OCI-LY7 (cell line): Measurements from ENCODE around the gene CCDC178. TPM values are rescaled to one million over a fixed set of nuclear protein-coding genes. Genes with fewer than 3 reads are reported as not detected.
"Not testable (repeated sequence)": the region's sequence is repeated elsewhere in the genome, so short reads cannot be mapped to it uniquely, and the experiment has no call there.

Source experiments
- BruUV-seq: library from RNA; stranded (reverse); fragments of 400-500 nt; replicated peaks from 2 replicates; lab custom pipeline; 2021; lab: Mats Ljungman, UMichigan
- CTCF ChIA-PET: fragments of 300-600 bp; sonication (Branson Sonifier 250); formaldehyde crosslinking; loops from one replicate; lab custom pipeline; 2022; ENCODE audit warnings: antibody characterized with exemption; ENCODE audit not compliant: unreplicated experiment; lab: Charles Lee
- POLR2A ChIA-PET: fragments of 300-600 bp; sonication (Branson Sonifier 250); formaldehyde crosslinking; loops from one replicate; lab custom pipeline; 2022; ENCODE audit warnings: antibody characterized with exemption; lab: Charles Lee
- DNase-seq: peaks from one replicate; pipeline ENCODE4 v3.0.0-alpha.2; 2015; ENCODE audit warnings: low spot score
- H2AFZ ChIP-seq: fragments of 200-600 bp; sonication (generic), shearing (Covaris generic); 2 replicates; pipeline ENCODE4 v1.6.1; 2014; ENCODE audit warnings: mild to moderate bottlenecking, antibody characterized with exemption, low read length, moderate library complexity
- H3K27ac ChIP-seq: fragments of 200-600 bp; sonication (generic); 2 replicates; pipeline ENCODE4 v1.5.1; 2014; ENCODE audit warnings: mixed run types, low read depth, mild to moderate bottlenecking, moderate library complexity, low read length, inconsistent platforms; ENCODE audit not compliant: poor library complexity, severe bottlenecking
- H3K36me3 ChIP-seq: fragments of 200-600 bp; sonication (generic); 2 replicates; pipeline ENCODE4 v1.6.1; 2014; ENCODE audit warnings: mild to moderate bottlenecking, antibody characterized with exemption, low read length, moderate library complexity, mixed read lengths; ENCODE audit not compliant: insufficient read depth
- H3K4me1 ChIP-seq: fragments of 200-600 bp; sonication (generic); 2 replicates; pipeline ENCODE4 v1.5.1; 2014; ENCODE audit warnings: mild to moderate bottlenecking, low read length; ENCODE audit not compliant: insufficient read depth, poor library complexity, severe bottlenecking
- H3K4me2 ChIP-seq: fragments of 200-600 bp; sonication (generic); 2 replicates; pipeline ENCODE4 v1.6.1; 2014; ENCODE audit warnings: mild to moderate bottlenecking, low read length
- H3K4me3 ChIP-seq: fragments of 200-600 bp; sonication (generic); 2 replicates; pipeline ENCODE4 v1.5.1; 2014; ENCODE audit warnings: mild to moderate bottlenecking, low read depth, low read length; ENCODE audit not compliant: poor library complexity, severe bottlenecking
- H3K79me2 ChIP-seq: fragments of 200-600 bp; sonication (generic); 2 replicates; pipeline ENCODE4 v1.6.1; 2016; ENCODE audit warnings: low read depth, mild to moderate bottlenecking, low read length, moderate library complexity, mixed read lengths; ENCODE audit not compliant: insufficient read depth
- H3K9me2 ChIP-seq: fragments of 200-600 bp; sonication (generic); 2 replicates; pipeline ENCODE4 v1.6.1; 2016; ENCODE audit warnings: mild to moderate bottlenecking, low read length, mixed read lengths; ENCODE audit not compliant: insufficient read depth
- H3K9me3 ChIP-seq: fragments of 200-600 bp; sonication (generic); 2 replicates; pipeline ENCODE4 v1.6.1; 2014; ENCODE audit warnings: mild to moderate bottlenecking, mixed run types, low read length, mixed read lengths
- H4K20me1 ChIP-seq: fragments of 200-600 bp; sonication (generic); 2 replicates; pipeline ENCODE4 v1.6.1; 2014; ENCODE audit warnings: mild to moderate bottlenecking, antibody characterized with exemption, low read length, moderate library complexity, mixed read lengths; ENCODE audit not compliant: insufficient read depth
- EZH2phosphoT487 ChIP-seq: fragments of 200-600 bp; sonication (generic); IDR thresholded peaks from 2 replicates; pipeline ENCODE4 v1.6.1; 2018; ENCODE audit warnings: low read depth, borderline replicate concordance, mild to moderate bottlenecking, mixed run types, antibody characterized with exemption, low read length, moderate library complexity, mixed read lengths
- intact Hi-C: fragments of 100-400 bp; cut with micrococcal nuclease; formaldehyde crosslinking; loops from one replicate; pipeline ENCODE4 v1.10.0; 2022; ENCODE audit not compliant: unreplicated experiment
- total RNA-seq, 2 experiments: library from RNA; depleted of rRNA in 1 of 2; stranded (reverse); fragments of >200 nt in 1 of 2; shearing (Covaris generic) in 1 of 2; gene quantifications; 2 replicates each; pipeline ENCODE4 v1.2.3, GENCODE V29; 2014 to 2022
- TF ChIP-seq, protein P1 (sequence below): fragments of 200-600 bp; sonication (generic); conservative IDR thresholded peaks from 2 replicates; pipeline ENCODE4 v1.5.1; 2014; ENCODE audit warnings: mild to moderate bottlenecking, antibody characterized with exemption, low read length, moderate library complexity, mixed read lengths

Gene CCDC178
- total RNA-seq, 2 experiments from 2014 or later = not detected

DNA sequence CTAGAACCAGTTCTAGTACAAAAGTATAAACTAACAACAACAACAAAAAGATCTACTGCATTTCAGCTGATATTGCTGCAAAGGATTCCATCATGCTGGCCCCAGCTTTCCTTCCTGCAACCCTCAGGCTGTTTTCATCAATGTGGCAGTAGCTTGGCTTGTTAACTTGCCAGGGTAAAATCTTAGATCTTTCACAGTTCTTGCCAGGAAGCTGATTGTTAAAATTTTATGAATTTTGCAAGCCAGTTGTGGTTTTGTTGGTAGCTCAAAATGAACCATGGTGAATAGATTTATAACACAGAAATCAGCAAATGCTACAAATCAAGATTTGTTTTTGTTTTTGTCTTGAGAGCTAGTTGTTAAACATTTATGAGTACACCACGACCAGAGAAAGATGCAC lies 19.3 kb downstream of the CCDC178 start:
- no peak overlapping the region for H3K4me3 ChIP-seq
- H3K4me1 ChIP-seq = no peaks in the 10 kb centered on the region
- H3K9me2 ChIP-seq = no peaks in the 10 kb centered on the region
- TF ChIP-seq EZH2phosphoT487 = no peak
- POLR2A ChIA-PET = no interaction called here
- CTCF ChIA-PET = no interaction called here
- no TSS peak for BruUV-seq
- intact Hi-C loops = no loop called here
- H3K4me2 ChIP-seq = no peak overlapping the region
- no peaks in the 10 kb centered on the region for H4K20me1 ChIP-seq
- no peak overlapping the region for H2AFZ ChIP-seq
- no peaks in the 10 kb centered on the region for H3K36me3 ChIP-seq
- no peaks in the 10 kb centered on the region for H3K9me3 ChIP-seq
- H3K79me2 ChIP-seq = no peaks in the 10 kb centered on the region
- no peak for DNase-seq
- no peak overlapping the region for H3K27ac ChIP-seq

DNA sequence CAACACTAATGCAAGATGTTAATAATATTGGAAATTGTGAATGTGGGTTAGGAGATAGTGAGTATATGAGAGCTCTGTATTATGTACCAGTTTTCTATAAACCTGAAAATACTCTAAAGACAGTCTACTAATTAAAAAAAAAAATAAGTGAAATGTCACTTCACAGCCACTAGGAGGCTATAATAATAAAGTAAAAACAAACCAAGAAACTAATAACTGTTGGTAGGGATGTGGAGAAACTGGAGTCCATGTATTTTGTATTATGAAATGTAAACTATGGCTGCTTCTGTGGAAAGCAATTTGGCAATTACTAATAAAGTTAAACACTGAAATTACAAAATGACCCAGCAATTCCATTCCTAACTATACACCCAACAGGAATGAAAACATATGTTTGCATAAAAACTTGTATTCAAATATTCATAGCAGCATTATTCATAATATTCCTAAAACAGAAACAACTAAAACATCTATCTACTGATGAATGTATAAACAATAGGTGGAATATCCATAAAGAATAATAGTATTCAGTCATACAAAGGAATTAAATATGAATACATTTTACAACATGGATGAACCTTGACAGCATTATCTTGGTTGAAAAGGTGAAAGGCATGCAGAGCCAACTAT lies 36.2 kb downstream of the CCDC178 start:
- Histone ChIP-seq H3K4me1 (no peaks in the 10 kb centered on the region), H2AFZ (no peak overlapping the region), H3K9me2 (no peaks in the 10 kb centered on the region), H3K4me2 (no peak overlapping the region), H4K20me1 (no peaks in the 10 kb centered on the region), H3K36me3 (no peaks in the 10 kb centered on the region), H3K27ac (no peak overlapping the region), H3K9me3 (no peaks in the 10 kb centered on the region), H3K4me3 (no peak overlapping the region), H3K79me2 (no peaks in the 10 kb centered on the region)
- TF ChIP-seq EZH2phosphoT487 = no peak
- TF ChIP-seq, protein P1, sequence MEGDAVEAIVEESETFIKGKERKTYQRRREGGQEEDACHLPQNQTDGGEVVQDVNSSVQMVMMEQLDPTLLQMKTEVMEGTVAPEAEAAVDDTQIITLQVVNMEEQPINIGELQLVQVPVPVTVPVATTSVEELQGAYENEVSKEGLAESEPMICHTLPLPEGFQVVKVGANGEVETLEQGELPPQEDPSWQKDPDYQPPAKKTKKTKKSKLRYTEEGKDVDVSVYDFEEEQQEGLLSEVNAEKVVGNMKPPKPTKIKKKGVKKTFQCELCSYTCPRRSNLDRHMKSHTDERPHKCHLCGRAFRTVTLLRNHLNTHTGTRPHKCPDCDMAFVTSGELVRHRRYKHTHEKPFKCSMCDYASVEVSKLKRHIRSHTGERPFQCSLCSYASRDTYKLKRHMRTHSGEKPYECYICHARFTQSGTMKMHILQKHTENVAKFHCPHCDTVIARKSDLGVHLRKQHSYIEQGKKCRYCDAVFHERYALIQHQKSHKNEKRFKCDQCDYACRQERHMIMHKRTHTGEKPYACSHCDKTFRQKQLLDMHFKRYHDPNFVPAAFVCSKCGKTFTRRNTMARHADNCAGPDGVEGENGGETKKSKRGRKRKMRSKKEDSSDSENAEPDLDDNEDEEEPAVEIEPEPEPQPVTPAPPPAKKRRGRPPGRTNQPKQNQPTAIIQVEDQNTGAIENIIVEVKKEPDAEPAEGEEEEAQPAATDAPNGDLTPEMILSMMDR = peak; percentile 72
- peak; percentile 5 for DNase-seq
- no TSS peak for BruUV-seq
- ChIA-PET POLR2A (no interaction called here), CTCF (no interaction called here)
- intact Hi-C loops = loop anchor here (10.0 kb wide), 1 partner anchor 360 kb away; no protein-coding TSS in a partner anchor

DNA sequence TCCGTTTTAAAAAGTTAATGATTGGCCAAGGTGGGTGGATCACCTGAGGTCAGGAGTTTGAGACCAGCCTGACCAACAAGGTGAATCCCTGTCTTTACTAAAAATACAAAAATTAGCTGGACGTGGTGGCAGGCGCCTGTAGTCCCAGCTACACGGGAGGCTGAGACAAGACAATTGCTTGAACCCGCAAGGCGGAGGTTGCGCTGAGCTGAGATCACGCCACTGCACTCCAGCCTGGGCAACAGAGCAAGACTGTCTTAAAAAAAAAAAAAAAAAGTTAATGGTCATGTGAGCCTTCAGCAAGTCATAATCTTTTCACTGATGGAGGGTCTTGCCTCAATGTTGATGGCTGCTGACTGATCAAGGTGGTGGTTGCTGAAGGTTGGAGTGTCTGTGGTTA lies 41.6 kb downstream of the CCDC178 start:
- H3K9me3 ChIP-seq, POLR2A ChIA-PET, H3K79me2 ChIP-seq, H3K4me3 ChIP-seq, BruUV-seq, H3K9me2 ChIP-seq, H4K20me1 ChIP-seq, CTCF ChIA-PET, H3K27ac ChIP-seq, H2AFZ ChIP-seq, H3K36me3 ChIP-seq, H3K4me2 ChIP-seq, H3K4me1 ChIP-seq, DNase-seq, intact Hi-C loops: not testable (repeated sequence)

GRCh38 chr18:33375829-33376228 lies 64.7 kb downstream of the CCDC178 start:
- Histone ChIP-seq H3K9me2 (no peaks in the 10 kb centered on the region), H3K4me3 (no peak overlapping the region), H3K27ac (no peak overlapping the region), H3K79me2 (no peaks in the 10 kb centered on the region), H3K36me3 (no peaks in the 10 kb centered on the region), H2AFZ (no peak overlapping the region), H3K4me1 (no peaks in the 10 kb centered on the region), H3K9me3 (no peaks in the 10 kb centered on the region), H4K20me1 (no peaks in the 10 kb centered on the region), H3K4me2 (no peak overlapping the region)
- CTCF ChIA-PET = no interaction called here
- intact Hi-C loops = no loop called here
- POLR2A ChIA-PET = no interaction called here
- no peak for DNase-seq
- BruUV-seq = no TSS peak
- no peak for TF ChIP-seq EZH2phosphoT487
- TF ChIP-seq, protein P1 = no peak
